H1 (cell line): ENCODE results near the gene LPP. TPM values are rescaled to one million over a fixed set of nuclear protein-coding genes. Genes with fewer than 3 reads are reported as not detected.

Experiments
- GTF2F1 ChIP-seq: IDR thresholded peaks from 2 replicates; pipeline ENCODE4 v1.6.1; 2012; ENCODE audit warnings: low read depth, low read length, improper control_type of control experiment, borderline replicate concordance
- HDAC2 ChIP-seq, 2 experiments: fragments of 300-600 bp in 1 of 2; sonication (generic) in 1 of 2; IDR thresholded peaks; 2 replicates each; pipeline ENCODE4 v1.6.1; 2011 to 2012; ENCODE audit warnings: low read depth in 2 of 2, low read length in 2 of 2, mild to moderate bottlenecking in 2 of 2, moderate library complexity in 2 of 2, borderline replicate concordance in 1 of 2, inconsistent platforms in 1 of 2
- SIX5 ChIP-seq: IDR thresholded peaks from 2 replicates; pipeline ENCODE4 v1.6.1; 2011; ENCODE audit warnings: mild to moderate bottlenecking, low read depth, low read length
- SUZ12 ChIP-seq: fragments of 200-600 bp; sonication (generic); IDR thresholded peaks from 2 replicates; pipeline ENCODE4 v1.6.1; 2012; ENCODE audit warnings: mild to moderate bottlenecking, inconsistent platforms, low read length, moderate library complexity, mixed read lengths
- TCF12 ChIP-seq: IDR thresholded peaks from 2 replicates; pipeline ENCODE4 v1.6.1; 2011; ENCODE audit warnings: low read depth, mild to moderate bottlenecking, low read length
- polyA plus RNA-seq, 7 experiments: library from polyadenylated mRNA; depleted of rRNA in 3 of 7; stranded (reverse) in 5 of 7; unstranded in 2 of 7; fragments of >200 nt in 5 of 7; fragments of 200-250 nt in 2 of 7; gene quantifications; 1 replicate in 5 of 7; 2 replicates in 1 of 7; 4 replicates in 1 of 7; pipeline versions ENCODE4 v1.2.1 to v1.2.3, GENCODE V29; 2011 to 2013; ENCODE audit warnings: missing spikeins in 2 of 7, mixed read lengths in 2 of 7
- total RNA-seq: library from RNA; stranded (reverse); fragmentation: NEBNext Ultra II Directional; extraction: Animal tissue kit (Norgen Biotek cat#: 25700); gene quantifications from 2 replicates; pipeline ENCODE4 v1.2.1, GENCODE V29; 2021

Gene LPP
- total and polyA plus RNA-seq, 2 of the 8 experiments (the other 6 are each of a cell fraction or from before 2014, with no cell fraction given) = 10.0 to 53.3 TPM

DNA sequence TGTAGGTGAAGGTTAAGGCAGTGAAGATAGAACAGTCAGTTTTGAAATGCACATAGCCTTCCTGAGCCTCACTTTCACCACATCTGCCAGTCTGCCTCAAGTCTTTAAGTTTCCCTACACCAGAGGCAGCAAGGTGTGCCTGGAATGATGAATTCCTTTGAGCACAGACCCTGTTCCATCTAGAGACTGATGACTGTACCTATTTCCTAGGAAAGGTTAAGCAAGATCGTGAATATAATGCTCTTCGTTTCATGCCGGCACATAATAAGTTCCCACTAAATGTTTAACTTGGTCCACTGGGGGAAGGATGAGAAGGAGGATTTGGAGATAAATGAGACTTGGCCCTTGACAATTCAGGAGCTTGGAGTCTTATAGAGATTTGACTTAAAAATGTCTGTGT, 141.9 kb downstream of the LPP start (continued):
- no peak for TF ChIP-seq SUZ12
- TF ChIP-seq GTF2F1 = no peak
- no peak for TF ChIP-seq TCF12
- TF ChIP-seq HDAC2 (IDR thresholded peaks at IDR 0.05; ENCODE audit: borderline replicate concordance in 1 of 2, low read depth in 2 of 2, low read length in 2 of 2) = no peak
- no peak for TF ChIP-seq SIX5
